Measurements from ENCODE around the gene PAK1IP1. TPM values are rescaled to one million over a fixed set of nuclear protein-coding genes. Genes with fewer than 3 reads are reported as not detected.
A peak's percentile ranks its signal among the peaks of the same experiment; 100 is the strongest.

The PAK1IP1 gene
- total and polyA plus RNA-seq, 10 of the 15 experiments (the other 5 are each of a cell fraction or from before 2014, with no cell fraction given): 26.0 to 98.5 (median 47.8) TPM

DNA sequence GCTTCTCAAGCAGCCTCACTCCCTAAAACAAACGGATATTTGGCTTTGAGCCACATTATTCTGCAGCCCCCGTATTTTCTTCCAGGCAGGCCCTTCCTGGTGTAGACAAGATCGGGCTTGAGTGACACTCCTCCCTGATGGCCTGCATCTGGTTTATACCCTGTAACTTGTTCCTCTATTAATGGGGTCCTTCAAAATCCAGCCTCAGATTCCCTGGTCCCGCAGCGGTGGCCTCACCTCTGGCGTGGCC, 27.7 kb downstream of the PAK1IP1 start:
- H3K27me3 ChIP-seq (replicated peaks in 1 of 2; ENCODE audit: control insufficient read depth in 2 of 2, insufficient read depth in 2 of 2, low read length in 1 of 2): no peaks in the 10 kb centered on the region
- peak overlapping the region; percentile 97 for H3K4me3 ChIP-seq
- POLR2A ChIA-PET: interaction anchor here (1.2 to 6.0 kb wide), 3 partner anchors 25 to 35 kb away, joined by 3 to 40 read pairs (median 32); partner anchors contain the start of genes C6orf52, PAK1IP1 and TMEM14B
- H3K9ac ChIP-seq (ENCODE audit: control insufficient read depth, insufficient read depth, low read length): peak overlapping the region; percentile 70
- SMC1A ChIA-PET (ENCODE audit: uncharacterized antibody, unreplicated experiment): interaction anchor here (1.5 to 4.1 kb wide), 3 partner anchors 11 to 27 kb away, joined by 4 to 46 read pairs (median 10); partner anchors contain the start of genes C6orf52, PAK1IP1 and TMEM14B
- intact Hi-C loops (cut with micrococcal nuclease; ENCODE audit: unreplicated experiment) (loop anchor here (1.0 to 10.0 kb wide), 2 partner anchors 28 to 188 kb away; partner anchors contain the start of genes C6orf52 and PAK1IP1), in situ Hi-C loops (cut with MboI) (no loop called here)
- 0% methylated on average over 6 of the region's 6 CpGs for WGBS (ENCODE audit: insufficient coverage, insufficient replicate concordance, low lambda C conversion rate, missing lambda C conversion rate)
- H4K20me1 ChIP-seq (ENCODE audit: control insufficient read depth, insufficient read depth): no peaks in the 10 kb centered on the region
- no peaks in the 10 kb centered on the region; a peak in 1 of 4 replicates for H3K36me3 ChIP-seq (ENCODE audit: control insufficient read depth in 2 of 2, insufficient read depth in 2 of 2, low read length in 1 of 2)
- peak overlapping the region; percentile 43 for H3K4me2 ChIP-seq (ENCODE audit: control insufficient read depth, insufficient read depth)
- FAIRE-seq: no peak
- no peak for ATAC-seq
- H3K9me3 ChIP-seq (replicated peaks; ENCODE audit: control insufficient read depth, insufficient read depth, low read length): peaks cover 12% of the 10 kb centered on the region
- RAD21 ChIA-PET (ENCODE audit: unreplicated experiment): interaction anchor here (0.7 to 1.7 kb wide), 5 partner anchors 24 to 212 kb away, joined by 3 to 8 read pairs (median 4); no protein-coding TSS in a partner anchor
- peak overlapping the region; percentile 81 for H2AFZ ChIP-seq (ENCODE audit: control insufficient read depth, low read depth, low read length)
- no TSS peak for BruUV-seq (replicated peaks)
- H3K27ac ChIP-seq (ENCODE audit: control insufficient read depth, insufficient read depth): peak overlapping the region; percentile 44
- no peak for DNase-seq (ENCODE audit: low read depth, low spot score)
- H3K4me1 ChIP-seq (ENCODE audit: control insufficient read depth, insufficient read depth, low read length): peaks cover 4% of the 10 kb centered on the region
- CTCF ChIA-PET: interaction anchor here (0.9 to 2.1 kb wide), 4 partner anchors 25 to 214 kb away, joined by 3 to 11 read pairs (median 4); partner anchors contain the start of gene TMEM14B
- H3K79me2 ChIP-seq (ENCODE audit: control insufficient read depth, insufficient read depth, low read length): peaks cover 13% of the 10 kb centered on the region
- TF ChIP-seq NFIC (IDR thresholded peaks at IDR 0.05; ENCODE audit: low read depth, low read length): no peak
- TF ChIP-seq ZNF384 (IDR thresholded peaks at IDR 0.05; ENCODE audit: borderline replicate concordance, low read depth, low read length): no peak
- no peak for TF ChIP-seq ETV6 (conservative IDR thresholded peaks at IDR 0.05 in 1 of 2, IDR thresholded peaks at IDR 0.05 in 1 of 2; ENCODE audit: borderline replicate concordance in 1 of 2, low read depth in 1 of 2)
- no peak for TF ChIP-seq CHD4 (IDR thresholded peaks at IDR 0.05)
- no peak for TF ChIP-seq JUNB (IDR thresholded peaks at IDR 0.05)
- no peak for TF ChIP-seq NFYA (IDR thresholded peaks at IDR 0.05; ENCODE audit: borderline replicate concordance, low read depth, low read length)
- TF ChIP-seq, protein P1, sequence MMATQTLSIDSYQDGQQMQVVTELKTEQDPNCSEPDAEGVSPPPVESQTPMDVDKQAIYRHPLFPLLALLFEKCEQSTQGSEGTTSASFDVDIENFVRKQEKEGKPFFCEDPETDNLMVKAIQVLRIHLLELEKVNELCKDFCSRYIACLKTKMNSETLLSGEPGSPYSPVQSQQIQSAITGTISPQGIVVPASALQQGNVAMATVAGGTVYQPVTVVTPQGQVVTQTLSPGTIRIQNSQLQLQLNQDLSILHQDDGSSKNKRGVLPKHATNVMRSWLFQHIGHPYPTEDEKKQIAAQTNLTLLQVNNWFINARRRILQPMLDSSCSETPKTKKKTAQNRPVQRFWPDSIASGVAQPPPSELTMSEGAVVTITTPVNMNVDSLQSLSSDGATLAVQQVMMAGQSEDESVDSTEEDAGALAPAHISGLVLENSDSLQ (IDR thresholded peaks at IDR 0.05): peak; percentile 78
- TF ChIP-seq STAT3 (IDR thresholded peaks at IDR 0.05; ENCODE audit: low read depth, low read length): no peak
- TF ChIP-seq CHD2 (IDR thresholded peaks at IDR 0.05; ENCODE audit: borderline replicate concordance, low read depth, low read length): no peak
- TF ChIP-seq, protein P2, sequence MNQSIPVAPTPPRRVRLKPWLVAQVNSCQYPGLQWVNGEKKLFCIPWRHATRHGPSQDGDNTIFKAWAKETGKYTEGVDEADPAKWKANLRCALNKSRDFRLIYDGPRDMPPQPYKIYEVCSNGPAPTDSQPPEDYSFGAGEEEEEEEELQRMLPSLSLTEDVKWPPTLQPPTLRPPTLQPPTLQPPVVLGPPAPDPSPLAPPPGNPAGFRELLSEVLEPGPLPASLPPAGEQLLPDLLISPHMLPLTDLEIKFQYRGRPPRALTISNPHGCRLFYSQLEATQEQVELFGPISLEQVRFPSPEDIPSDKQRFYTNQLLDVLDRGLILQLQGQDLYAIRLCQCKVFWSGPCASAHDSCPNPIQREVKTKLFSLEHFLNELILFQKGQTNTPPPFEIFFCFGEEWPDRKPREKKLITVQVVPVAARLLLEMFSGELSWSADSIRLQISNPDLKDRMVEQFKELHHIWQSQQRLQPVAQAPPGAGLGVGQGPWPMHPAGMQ (IDR thresholded peaks at IDR 0.05; ENCODE audit: borderline replicate concordance): no peak
- peak; percentile 56 for TF ChIP-seq SMAD1 (IDR thresholded peaks at IDR 0.05; ENCODE audit: low read depth, partially characterized antibody)
- TF ChIP-seq RBBP5 (conservative IDR thresholded peaks at IDR 0.05): no peak
- TF ChIP-seq, protein P3, sequence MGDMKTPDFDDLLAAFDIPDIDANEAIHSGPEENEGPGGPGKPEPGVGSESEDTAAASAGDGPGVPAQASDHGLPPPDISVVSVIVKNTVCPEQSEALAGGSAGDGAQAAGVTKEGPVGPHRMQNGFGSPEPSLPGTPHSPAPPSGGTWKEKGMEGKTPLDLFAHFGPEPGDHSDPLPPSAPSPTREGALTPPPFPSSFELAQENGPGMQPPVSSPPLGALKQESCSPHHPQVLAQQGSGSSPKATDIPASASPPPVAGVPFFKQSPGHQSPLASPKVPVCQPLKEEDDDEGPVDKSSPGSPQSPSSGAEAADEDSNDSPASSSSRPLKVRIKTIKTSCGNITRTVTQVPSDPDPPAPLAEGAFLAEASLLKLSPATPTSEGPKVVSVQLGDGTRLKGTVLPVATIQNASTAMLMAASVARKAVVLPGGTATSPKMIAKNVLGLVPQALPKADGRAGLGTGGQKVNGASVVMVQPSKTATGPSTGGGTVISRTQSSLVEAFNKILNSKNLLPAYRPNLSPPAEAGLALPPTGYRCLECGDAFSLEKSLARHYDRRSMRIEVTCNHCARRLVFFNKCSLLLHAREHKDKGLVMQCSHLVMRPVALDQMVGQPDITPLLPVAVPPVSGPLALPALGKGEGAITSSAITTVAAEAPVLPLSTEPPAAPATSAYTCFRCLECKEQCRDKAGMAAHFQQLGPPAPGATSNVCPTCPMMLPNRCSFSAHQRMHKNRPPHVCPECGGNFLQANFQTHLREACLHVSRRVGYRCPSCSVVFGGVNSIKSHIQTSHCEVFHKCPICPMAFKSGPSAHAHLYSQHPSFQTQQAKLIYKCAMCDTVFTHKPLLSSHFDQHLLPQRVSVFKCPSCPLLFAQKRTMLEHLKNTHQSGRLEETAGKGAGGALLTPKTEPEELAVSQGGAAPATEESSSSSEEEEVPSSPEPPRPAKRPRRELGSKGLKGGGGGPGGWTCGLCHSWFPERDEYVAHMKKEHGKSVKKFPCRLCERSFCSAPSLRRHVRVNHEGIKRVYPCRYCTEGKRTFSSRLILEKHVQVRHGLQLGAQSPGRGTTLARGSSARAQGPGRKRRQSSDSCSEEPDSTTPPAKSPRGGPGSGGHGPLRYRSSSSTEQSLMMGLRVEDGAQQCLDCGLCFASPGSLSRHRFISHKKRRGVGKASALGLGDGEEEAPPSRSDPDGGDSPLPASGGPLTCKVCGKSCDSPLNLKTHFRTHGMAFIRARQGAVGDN (IDR thresholded peaks at IDR 0.05): no peak
- TF ChIP-seq JUND (IDR thresholded peaks at IDR 0.05; ENCODE audit: low read depth, low read length): no peak
- no peak for TF ChIP-seq TBL1XR1 (IDR thresholded peaks at IDR 0.05; ENCODE audit: low read depth, low read length)
- no peak for TF ChIP-seq PAX5 (IDR thresholded peaks at IDR 0.05; ENCODE audit: borderline replicate concordance, low read depth, low read length)
- TF ChIP-seq ZSCAN29 (IDR thresholded peaks at IDR 0.05): peak; percentile 75
- no peak for TF ChIP-seq NR2C2 (IDR thresholded peaks at IDR 0.05; ENCODE audit: borderline replicate concordance, control insufficient read depth, insufficient read length, low read depth)

Measured in GM12878 (cell line).